NCI-H146 (cell line): Measurements from ENCODE around the gene TRDMT1.

Experiments
- DNase-seq: peaks from one replicate; lab custom pipeline; 2025; lab: John Stamatoyannopoulos, UW

Gene TRDMT1

GRCh38 chr10:17229967-17230682, 28.7 kb upstream of the TRDMT1 start:
- peak; percentile 75 for DNase-seq

DNA sequence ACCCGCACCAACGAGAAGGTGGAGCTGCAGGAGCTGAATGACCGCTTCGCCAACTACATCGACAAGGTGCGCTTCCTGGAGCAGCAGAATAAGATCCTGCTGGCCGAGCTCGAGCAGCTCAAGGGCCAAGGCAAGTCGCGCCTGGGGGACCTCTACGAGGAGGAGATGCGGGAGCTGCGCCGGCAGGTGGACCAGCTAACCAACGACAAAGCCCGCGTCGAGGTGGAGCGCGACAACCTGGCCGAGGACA, 28.2 kb upstream of the TRDMT1 start:
- DNase-seq: no peak

GRCh38 chr10:17229016-17229716, 27.7 kb upstream of the TRDMT1 start:
- DNase-seq: peak; percentile 32

DNA sequence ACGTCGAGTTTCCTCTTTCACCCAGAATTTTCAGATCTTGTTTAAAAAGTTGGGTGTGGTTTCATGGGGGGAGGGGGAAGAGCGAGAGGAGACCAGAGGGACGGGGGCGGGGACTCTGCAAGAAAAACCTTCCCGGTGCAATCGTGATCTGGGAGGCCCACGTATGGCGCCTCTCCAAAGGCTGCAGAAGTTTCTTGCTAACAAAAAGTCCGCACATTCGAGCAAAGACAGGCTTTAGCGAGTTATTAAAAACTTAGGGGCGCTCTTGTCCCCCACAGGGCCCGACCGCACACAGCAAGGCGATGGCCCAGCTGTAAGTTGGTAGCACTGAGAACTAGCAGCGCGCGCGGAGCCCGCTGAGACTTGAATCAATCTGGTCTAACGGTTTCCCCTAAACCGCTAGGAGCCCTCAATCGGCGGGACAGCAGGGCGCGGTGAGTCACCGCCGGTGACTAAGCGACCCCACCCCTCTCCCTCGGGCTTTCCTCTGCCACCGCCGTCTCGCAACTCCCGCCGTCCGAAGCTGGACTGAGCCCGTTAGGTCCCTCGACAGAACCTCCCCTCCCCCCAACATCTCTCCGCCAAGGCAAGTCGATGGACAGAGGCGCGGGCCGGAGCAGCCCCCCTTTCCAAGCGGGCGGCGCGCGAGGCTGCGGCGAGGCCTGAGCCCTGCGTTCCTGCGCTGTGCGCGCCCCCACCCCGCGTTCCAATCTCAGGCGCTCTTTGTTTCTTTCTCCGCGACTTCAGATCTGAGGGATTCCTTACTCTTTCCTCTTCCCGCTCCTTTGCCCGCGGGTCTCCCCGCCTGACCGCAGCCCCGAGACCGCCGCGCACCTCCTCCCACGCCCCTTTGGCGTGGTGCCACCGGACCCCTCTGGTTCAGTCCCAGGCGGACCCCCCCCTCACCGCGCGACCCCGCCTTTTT, 26.9 kb upstream of the TRDMT1 start, which contains the start of gene VIM:
Gene VIM, plus strand, starts transcription at position 151 of the 925 bp plus-strand sequence. CDS start 1,182 bp downstream, outside the sequence.
- DNase-seq: peak; percentile 13

DNA sequence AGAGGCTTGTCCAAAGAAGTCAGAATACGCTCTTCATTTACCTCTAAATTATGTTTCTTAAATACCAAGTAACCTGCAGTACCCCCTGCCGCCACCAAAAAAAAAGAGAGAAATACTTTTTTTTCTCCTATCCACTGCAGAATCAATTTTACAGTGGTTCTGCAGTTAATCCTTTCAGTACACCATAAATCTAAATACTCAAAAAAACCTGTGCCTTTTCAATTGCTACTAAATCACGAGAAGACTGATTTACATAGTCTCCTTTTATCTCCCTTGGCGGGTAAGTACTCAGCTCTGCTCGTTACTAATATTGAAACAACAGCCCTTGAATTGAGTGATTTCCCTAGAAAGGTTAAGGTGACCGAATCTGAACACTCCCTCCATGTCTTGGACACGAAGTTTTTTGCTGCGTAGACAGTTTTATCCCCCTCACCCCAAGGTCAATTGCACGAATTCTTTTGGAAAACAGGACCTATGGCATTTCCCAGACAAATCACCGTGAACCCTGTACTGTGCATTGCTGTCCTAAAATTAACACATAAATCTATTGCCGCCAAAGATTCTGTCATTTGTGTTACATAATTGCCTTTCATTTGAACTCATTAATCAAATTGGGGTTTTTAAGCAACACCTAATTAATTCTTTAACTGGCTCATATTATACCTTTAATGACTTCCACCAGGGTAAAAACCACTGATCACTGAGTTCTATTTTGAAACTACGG, 26.1 kb upstream of the TRDMT1 start:
- DNase-seq: no peak

- DNase-seq: no peak
Observed at GRCh38 chr10:17226891-17227303, 25.4 kb upstream of the TRDMT1 start.

- no peak for DNase-seq
Observed at GRCh38 chr10:17225808-17226207, 24.3 kb upstream of the TRDMT1 start.

GRCh38 chr10:17222329-17222728, 20.9 kb upstream of the TRDMT1 start:
- DNase-seq: no peak

DNA sequence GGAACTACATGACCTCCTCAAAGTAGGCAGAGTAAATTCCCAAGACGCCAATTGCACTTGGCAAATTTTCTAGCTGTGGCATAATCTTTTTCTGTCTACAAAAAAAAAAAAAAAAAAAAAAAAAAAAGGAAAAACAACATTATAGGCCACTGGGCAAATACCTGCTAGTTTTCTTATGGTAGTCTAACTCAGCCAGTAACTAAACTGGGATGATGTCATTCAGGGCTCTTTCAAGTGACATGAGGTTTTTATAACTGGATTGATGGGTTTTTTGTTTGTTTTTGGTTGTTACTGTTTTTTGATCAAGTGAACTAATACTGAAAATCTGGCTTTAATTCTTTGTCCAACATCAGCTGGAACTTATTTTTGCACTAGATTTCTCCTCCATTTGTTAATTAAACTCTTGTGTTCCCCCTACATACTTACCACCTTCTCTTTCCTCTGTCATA, 19.2 kb upstream of the TRDMT1 start:
- no peak for DNase-seq

DNA sequence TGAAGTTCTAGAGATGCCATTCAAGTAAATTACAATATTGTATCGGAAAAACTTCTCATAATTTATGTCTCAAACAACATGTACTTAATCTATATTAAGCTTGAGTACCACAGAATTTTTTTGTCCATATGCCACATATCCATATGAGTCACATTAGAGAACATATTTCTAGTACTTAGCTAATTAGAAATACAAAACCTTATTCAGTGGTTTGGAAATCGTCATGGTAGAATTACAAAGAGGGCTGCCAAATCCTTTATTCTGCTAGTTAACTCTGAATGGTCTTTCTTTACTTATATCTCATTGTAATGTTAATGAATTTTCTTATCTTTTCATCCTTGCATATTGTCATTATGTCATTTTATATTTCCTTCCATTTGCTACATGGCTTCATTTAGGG, 17.6 kb upstream of the TRDMT1 start:
- DNase-seq: no peak

- no peak for DNase-seq
Observed at GRCh38 chr10:17217631-17218232, 16.3 kb upstream of the TRDMT1 start.

DNA sequence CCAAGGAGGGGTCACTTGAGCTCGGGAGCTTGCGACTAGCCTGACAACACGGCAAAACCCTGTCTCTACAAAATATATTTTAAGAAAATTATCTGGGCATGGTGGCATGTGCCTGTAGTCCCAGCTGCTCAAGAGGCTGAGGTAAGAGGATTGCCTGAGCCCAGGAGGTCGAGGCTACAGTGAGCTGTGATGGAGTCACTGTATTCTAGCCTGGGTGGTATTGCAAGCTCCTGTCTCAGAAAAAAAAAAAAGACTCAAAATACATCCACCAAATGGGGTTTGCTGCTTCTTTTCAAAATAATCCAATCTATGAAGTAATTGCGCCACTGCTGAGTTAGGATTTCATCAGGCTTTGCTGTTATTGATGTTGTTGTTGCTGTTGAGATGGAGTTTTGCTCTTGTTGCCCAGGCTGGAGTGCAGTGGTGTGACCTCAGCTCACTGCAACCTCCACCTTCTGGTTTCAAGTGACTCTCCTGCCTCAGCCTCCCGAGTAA, 15.5 kb upstream of the TRDMT1 start:
- DNase-seq: no peak

- DNase-seq: no peak
Observed at GRCh38 chr10:17216217-17216900, 14.9 kb upstream of the TRDMT1 start.

DNA sequence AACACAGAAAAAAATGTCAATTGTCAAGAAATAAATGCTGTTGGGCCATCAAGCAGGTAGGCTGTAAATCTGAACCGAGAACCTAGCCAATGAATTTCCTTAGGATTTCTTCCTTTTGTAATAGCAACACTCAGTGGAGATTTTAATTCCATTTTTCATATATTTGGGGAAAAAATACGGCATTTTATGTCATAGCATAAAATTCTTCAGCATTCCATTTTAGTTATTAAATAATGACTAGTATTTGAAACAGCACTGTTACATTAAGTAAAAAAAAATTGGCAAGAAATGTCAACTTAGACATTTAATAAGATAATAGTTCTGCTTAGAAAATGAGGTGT, 14.3 kb upstream of the TRDMT1 start:
- no peak for DNase-seq

GRCh38 chr10:17214971-17215781, 13.7 kb upstream of the TRDMT1 start:
- DNase-seq: no peak

DNA sequence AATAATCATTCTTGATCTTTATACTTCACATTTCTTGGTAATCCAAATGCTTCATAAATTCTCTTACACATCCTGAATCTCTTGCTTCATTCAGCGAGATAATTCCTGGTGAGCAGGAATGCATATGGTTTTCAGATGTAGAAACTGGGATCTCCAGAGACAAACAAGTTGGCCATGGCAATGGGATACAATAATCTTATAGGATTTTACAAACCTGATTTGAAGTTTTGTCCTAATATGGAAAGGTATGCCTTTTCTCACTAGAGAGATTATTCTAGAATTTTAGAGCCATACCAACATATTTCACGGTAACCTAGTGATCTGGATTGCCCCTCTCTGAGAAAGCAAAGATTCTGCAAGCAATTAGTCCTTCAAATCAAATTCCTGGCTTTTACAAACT, 13.1 kb upstream of the TRDMT1 start:
- DNase-seq: no peak

DNA sequence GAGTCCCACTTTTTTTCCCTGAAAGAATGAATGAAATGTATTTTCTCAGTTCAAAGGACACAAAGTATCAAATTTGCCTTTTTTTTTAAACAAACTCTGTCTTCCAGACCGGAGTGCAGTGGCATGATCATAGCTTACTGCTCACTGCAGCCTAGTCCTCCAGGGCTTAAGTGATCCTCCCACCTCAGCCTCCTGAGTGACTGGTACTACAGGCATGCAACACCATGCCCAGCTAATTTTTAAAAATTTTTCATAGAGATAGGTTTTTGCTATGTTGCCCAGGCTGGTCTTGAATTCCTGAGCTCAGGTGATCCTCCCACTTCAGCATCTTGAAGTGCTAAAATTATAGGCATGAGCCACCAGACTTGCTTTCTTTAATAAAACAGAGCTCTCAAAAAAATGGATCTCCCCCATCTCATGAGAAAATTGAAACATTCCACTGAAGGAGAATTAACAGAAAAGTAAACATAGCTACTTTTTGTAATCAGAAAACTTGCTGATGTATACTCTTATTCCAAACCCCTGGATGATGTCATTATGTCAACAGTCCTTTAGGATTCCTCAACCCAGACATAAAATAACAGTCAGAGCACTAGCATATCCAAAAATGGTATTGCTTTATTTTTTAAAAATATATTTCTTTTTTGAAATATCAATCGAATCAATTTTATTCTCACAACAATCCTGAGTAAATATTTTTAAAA, 12.3 kb upstream of the TRDMT1 start:
- no peak for DNase-seq

- no peak for DNase-seq
Observed at GRCh38 chr10:17212802-17213221, 11.3 kb upstream of the TRDMT1 start.

GRCh38 chr10:17210361-17210760, 8.9 kb upstream of the TRDMT1 start:
- DNase-seq: no peak
